Kidney glomerular epithelial cell (primary cell): ENCODE data around the gene DDX10.
"Not testable (repeated sequence)": the region's sequence is repeated elsewhere in the genome, so short reads cannot be mapped to it uniquely, and the experiment has no call there.

Experiments used
- DNase-seq: peaks from one replicate; lab custom pipeline; 2025; lab: John Stamatoyannopoulos, UW

The DDX10 gene

DNA sequence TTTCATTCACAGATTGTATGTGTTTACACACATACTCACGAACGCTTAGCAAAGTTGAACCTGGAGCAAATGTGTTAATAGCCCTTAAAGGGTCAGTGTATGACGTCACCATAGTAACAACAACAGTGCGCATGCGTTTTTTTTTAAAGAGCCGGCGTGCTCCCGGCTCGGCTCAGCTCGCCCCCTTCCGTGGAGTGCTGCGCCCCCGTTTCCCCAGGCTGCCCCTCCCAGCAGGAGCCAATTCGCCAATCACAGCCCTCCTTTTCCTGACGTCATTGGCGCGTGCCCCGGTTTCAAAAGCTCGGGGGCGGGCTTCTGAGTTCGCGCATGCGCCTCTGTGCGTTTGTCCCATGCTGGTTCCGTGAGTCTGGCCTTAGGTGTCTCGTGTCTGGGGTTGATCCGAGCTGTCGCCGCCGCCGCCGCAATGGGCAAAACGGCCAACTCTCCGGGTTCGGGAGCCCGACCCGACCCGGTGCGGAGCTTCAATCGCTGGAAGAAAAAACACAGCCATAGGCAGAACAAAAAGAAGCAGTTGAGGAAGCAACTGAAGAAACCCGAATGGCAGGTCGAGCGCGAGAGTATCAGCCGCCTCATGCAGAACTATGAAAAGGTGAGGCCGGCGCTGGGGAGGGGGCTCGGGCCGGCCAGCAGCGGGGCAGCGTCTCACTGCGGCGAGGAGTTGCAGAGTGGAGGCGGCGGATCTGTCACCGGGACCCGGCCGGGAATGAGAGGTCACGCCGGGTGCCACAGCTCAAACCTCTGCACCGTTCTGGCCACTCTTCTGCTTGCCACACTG is at the start of gene DDX10:
Gene DDX10, plus strand, starts transcription at position 340 of the 796 bp plus-strand sequence. Its CDS starts 85 bp downstream, at position 425.
- DNase-seq: peak; percentile 95

DNA sequence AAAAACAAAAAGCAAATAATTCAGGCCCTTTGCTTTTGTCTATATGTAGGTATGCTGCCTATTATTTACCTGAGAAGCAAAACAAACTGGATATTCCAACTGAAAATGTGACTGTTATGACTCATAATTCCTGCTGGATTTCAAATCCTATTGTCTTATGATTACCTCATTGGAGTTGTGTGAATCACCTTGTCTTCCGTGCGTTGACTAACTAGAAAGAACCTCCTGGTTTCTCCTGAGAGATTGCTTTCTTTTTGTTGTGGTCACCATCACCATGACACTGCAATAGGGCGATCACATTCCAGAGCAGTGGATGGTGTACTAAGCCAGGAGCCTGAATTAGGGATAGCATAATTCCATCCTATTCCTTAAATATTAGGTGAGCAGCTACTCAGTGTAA is 48.3 kb upstream of the DDX10 start:
- peak; percentile 96 for DNase-seq

DNA sequence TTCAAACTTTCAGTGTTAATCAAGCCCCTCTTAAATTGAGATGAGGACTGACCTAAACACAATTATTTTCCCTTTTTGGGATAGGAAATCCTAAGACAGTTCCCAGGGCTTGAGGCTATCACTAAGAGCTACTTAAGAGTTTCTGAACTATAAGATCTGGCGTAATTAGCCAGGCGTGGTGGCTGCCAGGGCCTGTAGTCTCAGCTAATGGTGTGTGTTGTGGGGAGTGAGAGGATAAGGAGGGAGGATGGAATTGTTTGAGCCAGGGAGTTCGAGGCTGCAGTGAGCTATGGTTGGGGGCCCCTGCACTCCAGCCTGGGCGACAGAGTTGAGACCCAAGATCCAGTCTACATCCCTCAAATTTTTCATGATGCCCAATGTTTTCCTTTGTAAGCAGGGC is 47.8 kb upstream of the DDX10 start:
- DNase-seq: no peak

DNA sequence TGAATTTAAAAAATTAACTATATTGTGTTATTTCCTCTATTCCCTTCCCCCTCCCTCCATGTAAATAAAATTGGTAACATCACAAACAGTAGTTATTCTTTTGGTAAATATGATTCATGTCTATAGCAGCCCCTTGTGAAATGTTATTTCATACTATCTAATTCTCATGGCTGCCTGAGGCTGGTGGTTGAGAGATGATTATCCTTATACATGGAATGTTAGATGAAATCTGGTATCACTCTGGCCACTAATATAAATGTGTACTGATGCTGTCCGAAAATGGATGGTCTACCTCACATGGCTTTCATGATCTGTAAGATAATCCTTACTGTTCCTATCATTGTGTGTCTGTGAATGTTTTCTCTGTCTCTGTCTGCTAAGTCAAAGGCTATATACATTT is 46.3 kb upstream of the DDX10 start:
- no peak for DNase-seq

DNA sequence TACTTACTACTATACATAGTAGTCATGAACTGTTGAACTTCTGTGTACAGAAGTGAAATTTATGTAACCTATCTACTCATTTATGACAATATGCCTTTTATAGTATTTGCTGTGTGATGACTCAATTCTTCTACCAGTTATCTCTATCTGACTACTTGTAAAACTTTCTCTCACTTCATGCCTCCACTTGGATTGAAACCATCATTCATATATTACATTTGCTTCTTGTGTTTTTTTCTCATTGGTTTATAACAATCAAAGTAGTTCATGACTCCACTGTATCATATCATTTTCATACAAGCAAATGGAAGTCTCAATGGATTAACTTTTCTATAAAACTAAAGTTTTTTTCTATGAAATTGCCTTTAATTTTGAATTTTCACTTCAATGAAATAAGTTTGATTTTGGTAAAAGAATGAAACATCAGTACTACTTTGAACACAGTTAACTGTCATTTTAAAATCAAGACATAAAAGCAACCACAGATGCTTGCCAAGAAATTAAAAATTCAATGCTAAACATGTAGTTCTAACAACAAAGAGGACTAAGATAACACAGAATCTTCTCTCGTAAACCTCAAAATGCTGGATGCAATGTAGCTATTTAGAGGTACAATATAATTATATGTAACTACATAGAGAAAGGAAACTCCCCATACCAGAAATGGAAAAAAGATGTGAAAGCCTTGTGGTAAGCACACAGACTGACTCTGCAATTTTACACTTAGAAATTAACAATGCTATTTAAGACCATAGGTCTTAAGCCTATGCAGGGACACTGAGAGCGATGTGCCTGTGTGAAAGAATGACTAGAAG is 43.7 kb upstream of the DDX10 start:
- no peak for DNase-seq

DNA sequence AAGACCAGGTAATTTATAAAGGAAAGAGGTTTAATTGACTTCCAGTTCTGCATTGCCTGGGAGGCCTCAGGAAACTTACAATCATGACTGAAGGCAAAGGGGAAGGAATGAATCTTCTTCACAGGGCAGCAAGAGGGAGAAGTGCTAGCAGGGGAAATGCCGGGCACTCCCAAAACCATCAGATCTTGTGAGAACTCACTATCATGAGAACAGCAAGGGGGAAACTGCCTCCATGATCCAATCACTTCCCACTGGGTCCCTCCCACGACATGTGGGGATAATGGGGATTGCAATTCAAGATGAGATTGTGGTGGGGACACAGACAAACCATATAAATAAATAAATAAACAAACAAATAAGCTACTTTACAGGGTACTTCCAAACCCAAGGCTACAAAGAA is 42.5 kb upstream of the DDX10 start:
- DNase-seq: no peak

DNA sequence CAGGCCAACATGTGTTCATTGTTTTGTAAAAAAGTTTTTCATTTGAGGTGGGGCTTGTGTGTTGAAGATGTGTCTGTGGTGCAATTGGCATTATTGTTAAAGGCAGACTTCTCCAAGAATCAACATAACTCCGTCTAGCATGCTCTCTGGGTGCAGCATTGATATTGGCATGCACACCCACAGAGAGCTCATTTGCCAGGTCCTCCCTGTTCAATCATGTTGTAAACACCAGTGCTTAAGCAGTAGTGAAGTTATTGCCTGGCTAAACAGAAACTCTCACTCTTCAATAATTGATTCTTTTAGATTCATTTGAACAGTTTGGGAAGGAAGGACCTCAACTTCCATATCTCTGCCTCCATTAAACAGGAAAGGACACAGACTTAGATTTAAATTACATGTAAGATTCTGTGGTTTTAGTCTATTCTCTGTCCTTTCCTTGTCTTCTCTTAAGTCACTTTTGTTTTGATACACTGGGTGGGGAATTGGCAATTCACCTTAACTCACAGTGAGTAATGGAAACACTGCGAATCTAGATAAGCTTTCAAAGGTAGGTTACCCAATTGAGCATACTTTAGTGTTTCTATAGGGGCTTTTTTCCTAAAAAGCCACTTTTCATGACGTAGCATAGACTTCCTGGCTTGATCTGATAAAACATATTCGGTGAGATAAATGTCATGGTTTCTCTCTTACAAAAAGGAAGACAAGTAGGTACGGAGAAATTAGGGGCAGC is 40.5 kb upstream of the DDX10 start:
- no peak for DNase-seq

DNA sequence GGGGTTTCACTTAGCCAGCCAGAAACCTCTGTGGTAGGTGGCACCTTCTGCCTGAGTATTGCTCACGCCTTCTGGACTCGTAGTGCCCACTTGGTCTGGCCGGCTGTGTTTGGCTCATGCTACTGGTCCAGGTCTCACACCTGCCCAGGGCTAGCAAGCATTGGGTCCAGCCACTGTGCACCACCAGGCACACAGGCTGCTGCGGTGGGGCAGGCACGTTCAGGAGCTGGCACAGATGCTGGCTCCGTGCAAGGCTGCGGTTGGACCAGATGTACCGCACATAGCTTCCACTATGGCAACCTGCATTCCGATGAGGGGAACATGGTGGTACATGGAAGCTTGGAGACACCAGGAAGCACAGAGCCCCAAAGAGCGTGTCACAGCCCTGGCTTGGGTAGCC is 36.5 kb upstream of the DDX10 start:
- no peak for DNase-seq

DNA sequence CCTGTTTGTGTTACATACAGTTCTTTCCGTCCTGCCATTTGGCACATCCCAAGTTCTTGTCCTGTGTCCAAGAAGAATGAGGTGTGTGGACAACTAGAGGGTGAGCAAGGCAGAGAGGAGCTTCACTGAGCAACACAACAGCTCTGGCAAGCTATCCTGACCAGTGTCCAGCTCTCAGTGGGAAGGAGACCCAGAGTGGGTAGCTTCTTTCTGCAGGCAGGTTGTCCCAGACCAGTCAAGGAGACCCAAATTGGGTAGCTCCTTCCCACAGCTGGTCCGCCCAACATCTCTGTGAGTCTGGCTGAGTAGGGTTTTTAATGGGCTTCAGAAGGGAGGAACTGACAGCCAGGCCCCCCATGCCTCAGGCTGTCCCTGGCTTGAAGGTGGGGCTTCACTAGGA is 36.1 kb upstream of the DDX10 start:
- no peak for DNase-seq

DNA sequence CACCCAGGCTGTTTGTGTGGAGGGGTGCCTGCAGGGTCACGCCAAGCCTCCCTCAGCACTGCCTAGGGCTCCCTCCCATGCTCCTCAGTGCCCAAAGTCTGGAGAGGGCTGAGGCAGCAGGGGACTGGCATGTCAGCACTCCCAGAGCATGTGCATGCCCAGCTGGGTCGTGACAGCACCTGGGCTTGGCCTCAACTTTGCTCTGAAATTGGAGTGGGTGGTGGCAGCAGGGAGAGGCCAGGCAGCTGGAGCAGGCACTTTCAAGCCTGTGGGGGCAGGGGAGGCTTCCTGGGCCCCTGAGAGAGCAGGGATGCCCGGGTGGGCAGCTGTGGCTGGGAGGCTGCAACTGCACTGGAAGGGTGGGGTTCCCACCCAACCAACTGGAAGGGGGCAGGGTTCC is 35.6 kb upstream of the DDX10 start:
- no peak for DNase-seq

DNA sequence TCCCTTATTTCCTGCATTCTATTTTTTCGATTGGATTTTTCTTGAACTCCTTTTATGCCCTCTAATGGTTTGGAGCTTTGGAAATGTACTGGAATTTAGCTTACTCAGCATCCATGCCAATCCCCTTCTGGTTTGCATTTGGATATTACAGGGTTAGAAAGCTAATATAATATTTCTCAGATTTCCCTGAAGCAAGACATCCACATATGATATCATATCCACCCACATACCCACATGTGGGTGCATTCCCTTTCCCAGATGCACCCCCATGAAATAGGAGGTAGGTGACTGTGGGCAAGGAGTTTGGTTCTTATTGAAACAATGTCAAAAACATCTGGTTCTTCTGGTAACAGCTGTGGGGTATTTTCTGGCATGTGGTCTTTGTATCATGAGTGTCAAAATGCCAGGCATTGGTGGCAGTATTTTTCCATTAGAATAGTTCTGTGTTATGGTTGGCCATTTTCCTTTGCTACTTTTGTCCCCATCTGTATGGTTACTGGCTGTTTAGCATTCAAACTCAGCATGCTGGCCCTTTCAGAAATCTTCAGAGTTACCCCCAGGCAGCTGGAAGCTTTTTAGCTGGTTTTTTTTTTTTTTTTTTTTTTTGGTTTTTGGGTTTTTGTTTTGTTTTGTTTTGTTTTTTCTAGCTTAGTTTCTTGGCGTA is 32.7 kb upstream of the DDX10 start:
- DNase-seq: no peak

DNA sequence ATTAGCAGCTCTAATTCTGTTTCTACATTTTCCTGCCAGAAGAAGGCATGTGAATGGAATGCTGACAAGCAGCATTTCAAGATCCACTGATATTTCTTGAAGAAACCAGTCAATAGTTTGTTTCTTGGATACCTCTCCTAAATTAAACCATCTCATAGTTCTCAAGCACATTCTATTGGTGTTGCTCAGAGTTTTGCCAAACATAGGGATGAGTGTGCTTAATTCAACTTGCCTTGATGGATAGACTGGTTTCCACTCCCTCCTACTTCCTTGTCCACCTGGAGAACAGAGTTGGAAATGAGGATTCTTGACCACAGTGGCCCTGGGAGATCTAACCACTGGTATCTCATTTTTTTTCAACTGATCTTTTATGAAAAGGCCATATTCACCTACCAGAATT is 29.8 kb upstream of the DDX10 start:
- DNase-seq: no peak

DNA sequence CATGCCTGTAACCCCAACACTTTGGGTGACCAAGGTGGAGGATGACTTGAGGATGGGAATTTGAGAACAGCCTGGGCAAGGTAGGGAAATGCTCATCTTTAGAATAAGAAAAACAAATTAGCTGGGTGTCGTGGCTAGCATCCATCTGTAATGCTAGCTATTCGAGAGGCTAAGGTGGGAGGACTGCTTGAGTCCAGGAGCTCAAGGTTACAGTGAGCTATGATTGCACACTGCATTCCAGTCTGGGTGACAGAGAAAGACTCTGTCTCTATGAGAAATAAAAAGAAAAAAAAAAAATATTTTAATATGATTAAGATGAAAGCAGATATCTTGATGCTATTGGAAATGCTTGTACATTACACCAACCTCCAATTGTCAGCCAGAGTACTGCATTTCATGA is 28.6 kb upstream of the DDX10 start:
- DNase-seq: no peak

DNA sequence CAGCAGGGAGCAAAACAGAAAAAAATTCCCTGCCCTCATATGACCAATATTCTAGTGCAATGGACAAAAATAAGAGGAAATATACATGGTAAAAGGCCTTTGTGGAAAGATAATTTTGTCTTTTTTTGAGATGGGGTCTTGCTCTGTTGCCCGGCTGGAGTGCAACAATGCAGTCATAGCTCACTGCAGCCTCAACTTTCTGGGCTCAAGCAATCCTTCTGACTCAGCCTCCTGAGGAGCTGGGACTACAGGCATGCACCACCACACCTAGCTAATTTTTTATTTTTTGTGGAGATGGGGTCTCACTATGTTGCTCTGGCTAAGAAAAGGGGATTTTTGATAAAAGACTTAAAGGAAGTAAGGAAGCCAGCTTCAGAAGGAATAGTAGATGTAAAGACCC is 25.7 kb upstream of the DDX10 start:
- DNase-seq: no peak

DNA sequence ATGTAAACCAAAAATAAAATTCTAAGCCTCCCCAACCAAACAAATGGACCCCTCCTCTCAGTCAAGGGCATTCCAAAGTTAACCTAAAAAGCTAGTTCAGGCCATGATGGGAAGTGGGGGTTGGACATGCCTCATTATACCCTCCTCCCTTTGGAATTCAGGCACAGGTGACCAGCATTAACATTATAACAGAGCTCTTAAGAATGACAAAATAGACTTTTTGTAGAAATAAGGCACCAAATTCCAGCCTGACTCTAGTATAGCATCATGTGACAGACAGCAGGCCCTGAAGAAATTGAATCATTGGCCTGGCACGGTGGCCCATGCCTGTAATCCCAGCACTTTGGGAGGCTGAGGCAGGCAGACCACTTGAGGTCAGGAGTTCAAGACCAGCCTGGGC is 23.1 kb upstream of the DDX10 start:
- not testable (repeated sequence) for DNase-seq

DNA sequence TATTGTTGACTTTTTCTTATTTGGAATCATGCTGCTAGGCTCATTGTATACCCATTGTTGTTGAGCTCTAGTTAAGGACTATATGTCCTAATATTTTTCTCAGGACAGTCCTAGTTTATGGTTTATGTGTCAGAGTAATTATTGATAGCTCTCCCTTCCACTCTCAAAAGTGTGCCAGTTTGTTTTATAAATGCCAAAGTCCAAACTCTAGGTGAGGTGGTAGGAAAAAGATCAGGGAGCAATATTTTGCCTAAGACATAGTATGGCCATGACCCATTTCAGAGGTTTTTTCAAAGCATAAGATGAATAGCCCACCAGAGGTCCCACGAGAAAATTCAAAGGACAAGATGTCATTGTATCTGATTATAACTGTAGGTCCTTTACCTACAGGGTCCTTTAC is 20.9 kb upstream of the DDX10 start:
- DNase-seq: no peak

DNA sequence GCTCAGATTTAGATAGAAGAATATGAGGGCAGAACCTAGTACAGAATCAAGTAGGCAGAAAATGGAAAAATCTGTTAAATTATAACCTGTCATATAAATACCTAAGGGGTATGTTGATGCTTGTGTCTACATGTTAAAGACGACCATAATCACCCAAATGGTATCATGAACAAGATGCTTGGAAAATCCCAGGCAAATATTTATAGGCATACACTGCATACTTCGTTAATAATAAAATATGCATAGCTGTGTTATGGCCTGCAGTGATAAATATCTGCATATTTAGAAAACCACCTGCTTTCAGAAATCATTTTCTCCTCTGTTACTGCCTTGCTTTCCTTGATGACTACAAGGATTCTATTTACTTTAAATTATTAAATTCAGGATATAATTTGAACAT is 18.9 kb upstream of the DDX10 start:
- DNase-seq: no peak

DNA sequence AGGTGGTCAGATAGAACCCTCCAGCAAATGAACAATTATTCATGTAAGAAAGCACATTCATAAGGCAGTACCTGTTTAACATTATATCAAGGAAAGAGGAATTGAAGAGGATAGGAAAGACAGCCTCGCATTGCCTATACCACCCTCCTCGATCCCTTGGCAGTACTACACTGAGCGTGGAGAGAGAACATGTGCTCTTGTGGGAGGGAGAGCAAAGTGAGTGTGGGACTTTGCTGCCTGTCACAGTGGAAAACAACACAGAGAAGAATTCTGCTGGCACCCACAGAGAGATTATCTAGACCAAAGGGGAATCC is 17.5 kb upstream of the DDX10 start:
- DNase-seq: no peak

DNA sequence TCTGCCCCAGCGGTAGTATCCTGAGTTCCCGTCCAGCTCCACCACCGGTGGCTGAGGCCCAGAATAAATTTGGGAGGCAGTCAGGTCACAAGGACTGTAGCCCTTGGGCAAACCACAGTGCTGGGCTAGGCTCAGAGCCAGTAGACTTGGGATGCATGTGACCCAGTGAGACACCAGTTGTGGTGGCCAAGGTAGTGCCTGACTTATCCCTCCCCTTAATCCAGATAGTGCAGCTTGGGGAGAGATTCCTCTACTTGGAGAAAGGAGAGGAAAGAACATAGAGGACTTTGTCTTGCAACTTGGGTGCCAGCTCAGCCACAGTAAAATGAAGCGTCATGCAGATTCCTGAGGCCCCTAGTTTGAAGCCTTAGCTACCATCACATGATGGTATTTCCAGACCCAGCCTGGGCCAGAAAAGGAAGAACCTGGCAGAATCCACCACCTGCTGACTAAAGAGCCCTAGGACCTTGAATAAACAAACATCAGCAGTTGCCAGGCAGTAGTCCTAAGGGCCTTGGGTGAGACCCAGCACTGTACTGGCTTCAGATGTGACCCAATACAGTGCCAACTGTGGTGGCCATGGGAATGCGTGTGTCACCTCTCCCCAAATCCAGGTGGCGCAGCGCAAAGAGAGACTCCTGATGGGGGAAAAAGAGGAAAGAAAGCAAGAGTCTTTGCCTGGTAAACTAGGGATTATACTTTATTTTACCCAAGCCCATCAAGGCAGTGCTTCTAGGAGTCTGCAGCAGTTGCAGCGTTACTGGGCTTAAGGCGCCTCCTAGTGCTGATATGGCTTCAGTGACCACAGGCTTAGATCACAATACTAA is 17.0 kb upstream of the DDX10 start:
- DNase-seq: peak; percentile 47

DNA sequence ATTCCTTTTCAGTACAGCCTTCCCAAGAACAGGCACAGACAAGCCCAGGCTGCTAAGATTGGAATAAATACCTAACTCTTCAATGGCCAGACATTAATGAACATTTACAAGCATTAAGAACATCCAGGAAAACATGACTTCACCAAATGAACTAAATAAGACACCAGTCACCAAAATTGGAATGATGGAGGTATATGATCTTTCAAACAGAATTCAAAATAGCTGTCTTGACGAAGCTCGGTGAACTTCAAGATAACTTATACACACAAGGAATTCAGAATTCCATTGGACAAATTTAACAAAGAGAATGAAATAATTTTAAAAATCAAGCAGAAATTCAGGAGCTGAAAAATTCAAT is 16.4 kb upstream of the DDX10 start:
- DNase-seq: no peak

DNA sequence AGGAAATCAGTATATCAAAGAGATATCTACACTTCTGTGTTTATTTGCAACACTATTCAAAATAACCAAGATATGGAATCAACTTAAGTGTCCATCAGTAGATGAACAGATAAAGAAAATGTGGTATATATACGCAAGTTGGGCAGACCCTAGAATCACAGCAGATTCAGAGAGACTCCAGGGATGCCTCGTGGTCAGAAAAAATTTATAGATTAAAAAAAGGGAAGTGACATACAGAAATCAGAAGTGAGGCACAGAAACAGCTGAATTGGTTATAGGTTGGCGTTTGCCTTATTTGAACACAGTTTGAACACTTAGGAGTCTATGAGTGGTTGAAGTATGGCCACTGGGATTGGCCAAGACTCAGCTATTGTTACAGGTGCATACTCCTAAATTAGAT is 10.8 kb upstream of the DDX10 start:
- not testable (repeated sequence) for DNase-seq
